Hematopoietic multipotent progenitor cell treated with erythropoietin and hydrocortisone succinate and interleukin-3 and kit ligand, for 4 days (in vitro differentiated cells): Measurements from ENCODE around the gene CDH4.

ENCODE experiments used
- DNase-seq: peaks from one replicate; pipeline ENCODE4 v3.0.0-alpha.2; 2015

CDH4 gene

DNA sequence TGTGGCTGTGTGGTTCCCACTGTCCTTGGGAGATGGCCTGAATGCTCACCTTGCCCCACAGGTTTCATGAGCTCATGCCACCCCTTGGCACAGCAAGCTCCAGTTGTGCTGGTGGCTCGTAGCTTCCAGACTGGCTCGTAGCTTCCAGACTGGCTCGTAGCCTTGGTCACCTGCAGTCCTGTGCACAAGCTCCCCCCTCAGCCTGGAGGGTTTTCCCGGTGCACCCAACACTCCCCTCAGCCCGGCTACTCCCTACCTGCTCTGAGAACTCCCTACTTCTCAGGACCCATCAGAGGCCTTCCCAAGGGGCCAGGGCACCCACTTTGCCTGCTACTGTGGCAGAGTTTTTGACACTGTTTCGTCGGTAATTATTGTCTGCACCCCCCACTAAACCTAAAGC, 528.0 kb downstream of the CDH4 start:
- no peak for DNase-seq

DNA sequence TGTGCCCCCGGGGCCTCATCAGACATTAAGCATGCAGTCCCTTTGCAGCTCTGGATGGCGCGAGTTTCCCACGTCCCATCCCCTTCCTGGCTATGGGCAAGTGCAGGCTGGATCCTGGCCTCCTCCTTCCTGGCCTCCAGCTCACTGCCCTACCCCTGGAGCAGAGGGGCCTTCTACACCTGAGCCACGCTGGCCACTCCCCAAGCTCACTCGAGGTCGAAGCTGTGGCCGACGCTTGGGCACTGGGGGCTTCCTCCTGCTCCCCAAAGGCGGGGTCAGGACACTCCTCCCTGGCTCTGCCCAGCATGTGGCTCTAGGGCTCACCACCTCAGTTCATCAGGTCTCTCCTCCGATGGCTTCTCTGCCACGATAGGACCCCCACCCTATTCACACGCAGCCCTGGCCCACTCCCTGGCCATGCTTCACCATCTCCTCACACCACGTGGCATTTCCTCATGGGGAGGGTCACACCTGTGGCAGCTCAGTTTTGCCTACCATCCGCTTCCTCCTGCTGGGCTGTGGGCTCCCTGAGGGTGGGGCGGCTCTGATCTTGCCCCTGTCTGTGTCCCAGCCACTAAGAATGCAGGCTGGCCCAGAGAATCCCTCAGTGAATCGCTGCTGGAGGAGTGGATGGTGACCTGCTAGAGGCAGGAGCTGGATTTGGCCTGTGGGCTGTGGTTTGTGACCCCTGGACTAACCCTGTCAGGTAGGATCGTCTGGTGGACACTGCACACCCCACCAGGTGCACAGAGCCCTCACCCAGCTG, 532.9 kb downstream of the CDH4 start:
- DNase-seq, result no peak

GRCh38 chr20:61785567-61785816, 533.4 kb downstream of the CDH4 start:
- no peak for DNase-seq

DNA sequence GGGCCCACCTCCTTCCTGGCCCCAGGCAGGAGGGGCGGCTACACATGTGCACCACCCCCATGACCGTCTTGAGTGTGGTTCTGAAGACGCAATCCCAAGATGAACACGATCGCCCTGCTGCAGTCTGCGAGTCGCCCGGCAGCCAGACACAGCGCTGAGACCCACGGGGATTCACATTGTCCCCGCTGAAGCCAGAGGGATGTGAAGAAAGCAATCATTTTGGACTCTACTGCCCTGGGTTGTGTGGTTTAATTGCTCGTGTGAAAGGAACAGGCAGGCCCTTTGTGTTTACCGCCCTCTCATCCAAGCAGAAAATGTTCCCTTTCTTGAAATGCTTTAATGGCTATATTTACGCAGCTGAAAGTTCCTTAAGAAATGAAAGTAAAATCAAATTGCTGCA, 534.2 kb downstream of the CDH4 start:
- DNase-seq, result no peak

- DNase-seq, result no peak
Observed at GRCh38 chr20:61788343-61788742, 536.3 kb downstream of the CDH4 start.

DNA sequence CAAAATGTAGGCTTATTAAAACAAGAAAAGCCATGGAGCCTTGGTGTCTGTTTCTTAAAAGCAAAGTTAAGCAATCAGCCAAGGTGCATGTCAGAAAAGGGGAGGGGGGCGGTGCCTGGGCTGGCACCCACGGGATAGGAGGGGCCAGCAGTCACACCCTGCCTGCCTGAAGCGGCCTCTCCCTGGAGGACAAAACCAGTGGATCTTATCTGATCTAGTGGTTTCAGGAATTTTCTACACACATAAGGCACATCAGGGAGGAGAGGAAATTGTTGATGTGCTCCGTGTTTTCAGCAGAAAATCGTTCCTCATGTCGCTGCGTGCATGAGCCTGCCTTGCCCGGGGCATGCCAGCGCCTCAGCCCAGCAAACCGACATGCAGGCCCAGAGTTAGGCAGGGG, 537.3 kb downstream of the CDH4 start:
- no peak for DNase-seq

GRCh38 chr20:61790116-61790827, 538.2 kb downstream of the CDH4 start:
- DNase-seq, result no peak

DNA sequence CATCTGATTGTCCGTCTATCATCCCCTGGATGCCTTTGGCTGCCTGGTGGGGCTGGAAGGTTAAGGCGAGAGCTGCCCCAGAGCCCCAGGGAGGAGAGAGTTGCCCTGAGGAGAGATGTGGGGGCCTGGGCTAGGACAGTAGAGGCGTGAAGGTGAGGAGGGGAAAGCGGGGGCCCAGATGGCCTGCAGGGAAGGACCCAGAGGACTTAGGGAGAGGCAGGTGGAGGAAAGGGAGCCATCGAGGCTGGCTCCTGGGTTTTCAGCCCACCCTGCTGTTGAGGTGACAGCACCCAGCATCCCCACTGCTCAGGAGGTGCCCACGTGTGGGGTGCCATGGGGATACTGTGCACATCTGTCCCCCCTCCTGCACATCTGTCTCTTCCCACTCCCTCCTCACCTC, 539.9 kb downstream of the CDH4 start:
- DNase-seq, result no peak

- no peak for DNase-seq
Observed at GRCh38 chr20:61795669-61796630, 543.9 kb downstream of the CDH4 start.

- no peak for DNase-seq
Observed at GRCh38 chr20:61796738-61797137, 544.7 kb downstream of the CDH4 start.

- peak; percentile 36 for DNase-seq
Observed at GRCh38 chr20:61797200-61797599, 545.1 kb downstream of the CDH4 start.

- DNase-seq, result no peak
Observed at GRCh38 chr20:61797971-61798411, 545.9 kb downstream of the CDH4 start.

DNA sequence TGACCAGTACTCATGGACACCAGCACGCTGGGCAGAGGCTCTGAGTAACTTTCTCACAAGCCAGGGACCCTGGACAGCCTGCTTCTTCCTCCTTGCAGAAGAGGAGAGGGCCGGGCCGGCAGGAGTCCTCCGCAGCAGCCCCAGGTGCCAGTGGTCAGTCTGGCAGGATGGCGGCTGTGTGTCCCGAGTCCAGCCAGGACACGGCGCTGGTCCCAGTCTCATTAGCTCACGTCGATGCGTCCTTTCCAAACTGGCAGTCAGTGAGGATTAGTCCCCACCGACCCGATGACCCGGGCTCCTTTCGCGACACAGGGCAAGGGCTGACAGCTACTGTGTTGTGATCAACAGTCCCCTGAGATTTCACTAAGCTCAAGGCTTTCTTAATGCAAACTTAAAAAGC, 546.6 kb downstream of the CDH4 start:
- no peak for DNase-seq

DNA sequence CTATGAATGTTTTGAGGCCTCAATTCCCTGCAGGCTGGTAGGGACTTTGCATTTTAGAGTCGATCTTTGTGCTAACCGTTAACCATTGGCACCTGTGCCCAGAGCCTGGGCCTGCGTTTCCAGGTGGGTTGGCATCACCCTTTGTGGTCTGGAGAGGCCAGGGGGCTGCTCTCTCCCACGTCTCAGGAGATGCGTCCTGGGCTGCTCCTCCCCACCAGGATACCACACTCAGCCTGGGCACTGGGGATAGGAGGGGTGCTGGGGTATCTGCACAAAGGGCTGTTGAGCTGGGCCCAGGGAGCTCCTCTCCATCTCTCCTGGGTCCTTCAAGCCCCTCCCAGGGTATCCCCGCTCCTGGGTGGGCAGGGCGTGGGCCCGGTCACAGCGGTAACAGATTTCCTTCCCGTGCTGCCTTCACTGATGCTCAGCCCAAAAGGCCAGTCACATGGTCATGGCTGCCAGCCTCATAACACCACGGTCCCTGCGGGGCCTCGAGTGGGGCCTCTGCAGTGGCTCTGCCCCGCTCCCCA, 547.4 kb downstream of the CDH4 start:
- no peak for DNase-seq

DNA sequence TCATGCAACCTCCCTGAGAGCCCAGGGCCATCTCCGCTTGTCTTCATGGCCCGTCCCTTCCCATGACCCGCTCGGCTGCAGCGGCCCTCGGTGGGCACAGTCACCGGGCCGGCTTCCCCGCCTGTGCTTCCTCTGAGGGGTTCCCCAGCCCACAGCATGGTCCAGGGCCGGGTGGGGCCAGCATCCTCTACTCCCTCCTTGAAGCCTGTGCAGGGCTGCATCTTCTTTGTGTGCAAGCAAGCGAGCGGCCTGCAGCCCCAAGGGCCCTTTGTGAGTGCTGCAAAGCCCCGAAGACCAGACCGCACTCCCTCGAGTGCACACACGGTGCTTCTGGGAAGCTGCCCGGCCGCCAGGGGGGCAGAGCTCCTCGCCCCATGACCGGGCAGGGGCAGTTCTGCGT, 547.9 kb downstream of the CDH4 start:
- no peak for DNase-seq

- no peak for DNase-seq
Observed at GRCh38 chr20:61800359-61801064, 548.5 kb downstream of the CDH4 start.

DNA sequence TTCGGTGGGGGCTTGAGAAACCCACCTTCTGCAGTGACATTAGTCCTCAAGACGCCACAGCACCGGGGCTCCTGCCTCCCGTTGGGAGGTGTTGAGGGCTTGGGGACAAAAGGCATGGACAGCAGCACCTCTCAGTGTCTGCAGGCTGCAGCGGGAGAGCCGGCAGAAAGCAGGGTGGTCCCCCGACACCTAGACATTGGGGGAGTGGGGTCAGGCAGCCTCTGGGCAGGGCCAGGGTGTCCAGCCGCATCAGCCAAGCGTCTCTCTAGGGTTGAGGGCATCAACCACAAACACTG, 549.0 kb downstream of the CDH4 start:
- no peak for DNase-seq

GRCh38 chr20:61801428-61801827, 549.4 kb downstream of the CDH4 start:
- DNase-seq, result no peak

- no peak for DNase-seq
Observed at GRCh38 chr20:61801857-61802442, 549.9 kb downstream of the CDH4 start.

- DNase-seq, result no peak
Observed at GRCh38 chr20:61802721-61803311, 550.8 kb downstream of the CDH4 start.

DNA sequence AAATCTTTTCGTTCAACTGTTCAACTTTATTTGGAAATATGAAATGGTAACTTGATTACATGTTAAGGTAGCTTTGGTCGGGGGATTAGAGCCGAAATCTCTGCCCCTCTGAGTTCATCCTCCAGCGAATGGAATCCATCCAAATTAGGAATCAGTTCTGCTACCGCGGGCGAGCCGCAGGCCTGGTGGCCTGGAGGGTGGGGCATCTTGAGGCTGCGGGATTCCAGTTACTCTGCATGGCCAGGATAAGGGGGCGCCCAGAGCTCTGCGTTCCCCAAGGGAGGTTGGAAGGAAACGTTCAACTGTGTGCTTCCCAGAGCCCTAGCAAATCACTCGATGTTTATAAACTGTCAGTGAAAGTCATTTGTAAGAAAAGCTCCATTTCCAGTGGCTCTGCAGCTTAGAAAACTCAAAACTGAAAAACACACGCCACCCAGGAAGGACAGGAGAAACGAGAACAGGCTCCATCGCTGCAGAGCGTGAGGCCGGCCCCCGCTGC, 551.4 kb downstream of the CDH4 start:
- DNase-seq, result no peak
